Vagina (tissue), 2 donors: ENCODE data around the gene IL16.

Experiments used
- CTCF ChIP-seq, 3 experiments: fragments of 450-650 bp in 2 of 3; fragments of 200-600 bp in 1 of 3; sonication (generic) in 1 of 3; IDR thresholded peaks; one replicate each; pipeline ENCODE4 v1.5.1; 2017 to 2019; ENCODE audit warnings: antibody characterized with exemption in 3 of 3, mild to moderate bottlenecking in 2 of 3, moderate library complexity in 2 of 3
- POLR2A ChIP-seq, 2 donors: fragments of 450-650 bp; IDR thresholded peaks; one replicate each; pipeline ENCODE4 v1.6.1; 2017; ENCODE audit warnings: antibody characterized with exemption in 2 of 2, mild to moderate bottlenecking in 2 of 2, moderate library complexity in 2 of 2

DNA sequence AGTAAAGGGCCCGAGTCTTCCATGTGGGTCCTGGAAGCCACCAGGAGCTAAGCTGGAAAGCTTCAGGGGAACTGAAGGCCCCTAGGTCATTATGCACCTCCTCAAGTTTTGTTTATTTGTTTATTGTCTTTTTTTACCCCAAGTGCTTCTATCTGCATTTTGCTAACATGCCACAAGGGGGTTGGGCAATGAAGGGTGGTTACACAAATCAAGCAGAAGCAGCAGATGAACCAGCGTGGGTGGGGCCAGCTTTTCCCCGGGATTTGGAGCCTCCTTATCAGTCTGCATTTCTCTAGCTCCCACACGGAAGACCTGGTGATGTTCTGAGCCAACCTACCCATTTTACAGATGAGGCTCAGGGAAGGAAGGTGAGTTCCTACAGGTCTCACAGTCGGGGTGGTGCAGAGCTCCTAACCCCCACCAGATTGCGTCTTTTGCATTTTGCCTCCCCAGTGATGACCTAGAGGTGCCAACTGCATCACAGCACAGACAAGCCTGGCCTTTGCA lies 160.6 kb downstream of the IL16 start:
- TF ChIP-seq CTCF (IDR thresholded peaks at IDR 0.05), result no peak
- no peak for TF ChIP-seq POLR2A (IDR thresholded peaks at IDR 0.05)
